Fibroblast of mammary gland (primary cell): ENCODE data around the gene FEV.

Experiments used
- DNase-seq: peaks from one replicate; pipeline ENCODE4 v3.0.0-alpha.2; 2010; ENCODE audit warnings: low read depth
- H3K4me3 ChIP-seq: 2 replicates; pipeline ENCODE4 v1.5.1; 2011; ENCODE audit warnings: low read depth, mild to moderate bottlenecking, low read length, moderate library complexity; ENCODE audit not compliant: control insufficient read depth
- TF ChIP-seq, protein P1 (sequence below): conservative IDR thresholded peaks from 2 replicates; pipeline ENCODE4 v1.5.1; 2011; ENCODE audit warnings: low read depth, low read length, inconsistent platforms; ENCODE audit not compliant: control insufficient read depth, insufficient read depth

FEV gene

DNA sequence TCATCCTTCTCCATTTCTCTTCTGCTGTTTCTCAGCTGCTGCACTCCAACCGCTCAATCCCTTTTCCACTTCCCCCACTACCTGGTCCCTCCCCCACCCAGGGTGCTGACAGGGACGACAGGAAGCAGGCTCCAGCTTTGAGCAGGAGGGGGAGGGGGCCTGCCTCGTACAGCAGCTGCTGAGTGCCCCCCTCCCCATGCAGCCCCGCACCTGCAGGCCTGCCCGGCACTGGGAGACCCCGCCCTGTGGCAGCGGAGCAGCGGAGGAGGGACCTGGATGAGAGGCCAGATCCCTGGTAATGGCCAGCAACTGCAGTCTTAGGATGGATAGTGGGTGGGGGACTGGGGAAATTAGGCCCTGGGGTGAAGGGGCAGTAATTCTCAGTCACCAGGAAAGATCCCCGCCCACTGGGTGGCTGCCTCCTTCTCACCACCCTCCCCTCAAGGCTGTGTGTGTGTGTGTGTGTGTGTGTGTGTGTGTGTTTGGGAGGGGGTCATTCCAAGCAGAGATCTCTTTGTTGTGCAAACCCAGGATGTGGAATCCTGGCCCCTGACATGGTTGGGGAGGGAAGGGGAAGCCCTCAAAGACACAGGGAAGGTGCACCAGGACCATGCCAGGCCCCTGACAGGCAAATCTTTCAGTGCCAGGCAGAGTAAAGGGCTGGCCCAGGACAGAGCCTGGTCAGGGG lies 15.0 kb upstream of the FEV start:
- TF ChIP-seq, protein P1, sequence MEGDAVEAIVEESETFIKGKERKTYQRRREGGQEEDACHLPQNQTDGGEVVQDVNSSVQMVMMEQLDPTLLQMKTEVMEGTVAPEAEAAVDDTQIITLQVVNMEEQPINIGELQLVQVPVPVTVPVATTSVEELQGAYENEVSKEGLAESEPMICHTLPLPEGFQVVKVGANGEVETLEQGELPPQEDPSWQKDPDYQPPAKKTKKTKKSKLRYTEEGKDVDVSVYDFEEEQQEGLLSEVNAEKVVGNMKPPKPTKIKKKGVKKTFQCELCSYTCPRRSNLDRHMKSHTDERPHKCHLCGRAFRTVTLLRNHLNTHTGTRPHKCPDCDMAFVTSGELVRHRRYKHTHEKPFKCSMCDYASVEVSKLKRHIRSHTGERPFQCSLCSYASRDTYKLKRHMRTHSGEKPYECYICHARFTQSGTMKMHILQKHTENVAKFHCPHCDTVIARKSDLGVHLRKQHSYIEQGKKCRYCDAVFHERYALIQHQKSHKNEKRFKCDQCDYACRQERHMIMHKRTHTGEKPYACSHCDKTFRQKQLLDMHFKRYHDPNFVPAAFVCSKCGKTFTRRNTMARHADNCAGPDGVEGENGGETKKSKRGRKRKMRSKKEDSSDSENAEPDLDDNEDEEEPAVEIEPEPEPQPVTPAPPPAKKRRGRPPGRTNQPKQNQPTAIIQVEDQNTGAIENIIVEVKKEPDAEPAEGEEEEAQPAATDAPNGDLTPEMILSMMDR, result no peak
- no peak for DNase-seq
- H3K4me3 ChIP-seq, result no peak overlapping the region

DNA sequence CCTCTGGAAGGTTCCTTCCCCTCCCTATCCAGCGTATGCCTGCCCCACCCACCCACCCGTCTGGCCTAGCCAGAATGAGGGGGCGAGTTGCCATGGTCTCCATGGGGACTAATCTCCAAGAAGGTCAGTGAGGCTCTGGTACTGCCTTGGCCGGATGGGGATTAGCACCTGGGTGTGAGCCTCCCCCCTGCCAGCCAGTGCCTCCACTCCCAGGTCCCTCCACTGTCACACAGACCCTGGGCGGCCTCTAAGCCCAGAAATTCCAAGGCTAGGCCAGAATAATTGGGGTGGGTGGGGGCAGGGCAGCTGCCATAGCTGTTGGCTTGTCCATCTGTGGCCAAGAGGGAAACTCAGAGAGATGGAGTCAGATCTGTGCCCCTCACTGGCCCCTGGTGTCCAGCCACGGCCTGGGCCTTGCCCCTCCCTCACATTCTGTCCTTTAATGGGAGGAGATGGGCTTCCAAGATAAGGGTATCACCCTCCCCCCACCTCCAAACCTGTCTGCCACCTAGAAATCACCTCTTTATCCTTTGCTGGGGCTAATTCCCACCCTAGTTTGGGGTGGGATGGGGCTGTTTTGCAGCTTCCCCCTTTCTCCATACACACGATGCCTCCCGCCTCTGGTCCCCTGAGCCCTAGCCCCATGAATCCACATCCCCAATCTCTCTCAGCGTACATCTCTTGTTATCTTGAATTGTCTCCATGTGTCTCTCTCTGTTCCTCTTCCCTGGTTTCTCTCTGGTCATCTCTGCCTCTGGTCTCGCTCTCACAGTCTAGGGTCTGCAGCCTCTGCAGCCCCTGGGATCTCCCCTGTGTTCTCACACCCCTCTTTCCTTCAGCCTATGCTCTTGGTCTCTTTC lies 14.3 kb upstream of the FEV start:
- TF ChIP-seq, protein P1, result no peak
- no peak for DNase-seq

DNA sequence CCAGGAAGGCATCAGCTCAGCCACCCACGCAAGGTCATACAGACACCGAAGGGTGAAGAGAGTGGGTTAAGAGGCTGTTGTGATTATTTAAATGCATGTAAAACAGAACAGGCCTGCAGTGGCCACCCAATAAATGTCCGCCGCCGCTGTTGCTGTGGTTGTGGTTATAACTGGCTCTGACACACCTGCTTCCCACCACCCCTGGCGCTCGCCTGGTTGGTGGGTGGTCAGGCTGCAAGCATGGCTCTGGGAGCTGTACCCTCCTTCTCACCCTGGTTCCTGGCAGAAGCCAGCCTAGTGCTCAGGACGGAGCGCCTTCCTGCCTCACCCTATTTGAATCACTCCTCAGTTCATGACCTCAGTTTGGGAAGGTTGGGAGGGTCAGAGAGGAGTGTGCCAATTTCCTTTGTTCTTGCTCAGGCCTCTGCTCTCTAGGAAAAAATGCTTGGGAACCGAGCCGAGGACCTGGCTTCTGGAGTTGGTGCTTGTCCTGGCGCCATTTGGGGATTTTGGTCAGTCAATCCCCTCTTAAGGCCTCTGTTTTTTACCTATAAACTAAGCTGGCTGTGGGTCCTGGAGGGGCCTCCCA lies 13.5 kb upstream of the FEV start:
- peak; percentile 16 for DNase-seq
- TF ChIP-seq, protein P1, result no peak
- no peak overlapping the region for H3K4me3 ChIP-seq

More for the DNA sequence above, 14.3 kb upstream of the FEV start:
- H3K4me3 ChIP-seq, result no peak overlapping the region

DNA sequence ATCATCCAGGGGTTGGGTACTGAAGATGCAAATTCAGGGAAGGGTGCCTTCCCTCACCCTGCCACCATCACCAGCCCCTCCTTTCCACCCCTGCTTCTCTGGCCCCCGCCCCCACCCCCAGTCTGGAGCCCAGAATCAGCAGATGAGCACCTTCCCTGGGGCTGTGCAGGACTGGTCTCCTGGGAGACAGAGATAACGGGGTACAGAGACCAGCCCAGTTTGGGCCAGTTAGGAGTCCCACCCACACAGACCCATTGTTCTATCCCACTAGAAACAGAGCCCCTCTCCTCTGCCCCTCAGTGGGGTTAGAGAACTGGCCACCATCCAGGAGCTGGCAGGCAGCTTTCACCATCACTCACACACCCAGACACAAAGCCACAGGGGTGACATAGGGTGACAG lies 12.7 kb upstream of the FEV start:
- TF ChIP-seq, protein P1, result no peak
- DNase-seq, result no peak

DNA sequence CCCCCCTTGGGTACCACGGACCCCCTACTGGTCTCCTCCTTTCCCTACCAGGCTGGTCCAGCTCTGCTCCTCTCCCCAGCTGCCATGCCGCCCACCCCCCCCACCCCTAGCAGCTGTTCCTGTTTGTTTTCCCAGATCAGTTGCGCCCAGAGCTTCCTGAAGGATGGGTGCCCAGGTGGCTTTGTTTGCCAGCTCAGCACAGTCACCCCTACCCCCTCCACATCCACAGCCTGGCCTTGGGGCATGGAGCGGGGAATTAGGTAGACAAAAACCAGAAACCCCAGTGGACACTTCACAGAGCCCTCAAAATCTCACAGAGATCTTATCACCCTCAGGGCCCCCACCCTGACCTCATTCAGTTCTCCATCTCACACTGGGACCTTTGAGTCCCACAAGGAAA lies 12.0 kb upstream of the FEV start:
- DNase-seq, result no peak
- H3K4me3 ChIP-seq, result no peak overlapping the region
- TF ChIP-seq, protein P1, result no peak

More for the DNA sequence above, 12.7 kb upstream of the FEV start:
- H3K4me3 ChIP-seq, result no peak overlapping the region

DNA sequence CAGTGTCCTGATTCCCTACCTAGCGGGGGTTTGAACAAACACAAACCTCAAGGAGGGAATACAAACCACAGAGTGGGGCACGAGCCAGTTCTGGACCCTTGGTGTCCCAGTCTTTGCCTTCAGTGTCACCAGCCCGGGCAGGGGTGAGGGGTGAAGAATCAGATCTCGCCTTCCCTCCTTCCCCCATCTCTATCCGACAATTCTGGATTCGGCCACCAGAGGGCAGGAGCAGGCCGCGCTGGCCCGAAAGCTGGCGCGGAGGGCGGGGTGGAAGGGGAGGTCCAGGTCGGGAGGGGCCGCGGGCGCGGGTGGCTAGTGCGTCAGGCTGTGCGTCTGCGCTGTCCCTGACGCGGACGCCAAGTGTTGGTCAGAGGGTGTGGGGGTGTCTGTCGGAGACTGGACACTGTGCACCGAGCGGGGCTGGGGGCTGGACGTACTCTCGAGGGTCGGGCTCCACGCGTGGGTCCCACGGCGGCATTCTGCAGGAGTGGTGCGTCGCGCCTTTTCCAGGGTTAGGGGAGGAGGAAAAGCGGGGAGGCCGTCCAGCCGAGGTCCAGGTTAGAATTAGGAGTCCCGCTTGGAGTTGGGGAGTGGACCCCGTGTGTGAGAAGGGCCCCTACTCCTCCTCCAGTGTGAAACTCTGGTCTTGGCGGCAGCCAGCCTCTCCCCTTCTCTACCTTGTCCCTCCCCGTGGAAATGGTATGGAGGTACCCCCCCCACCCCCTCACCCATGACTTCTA lies 11.2 kb upstream of the FEV start:
- TF ChIP-seq, protein P1, result peak; percentile 72
- peak overlapping the region; percentile 39 for H3K4me3 ChIP-seq
- DNase-seq, result peak; percentile 88
